ENCODE results near the gene ARHGEF38. TPM values are rescaled to one million over a fixed set of nuclear protein-coding genes. Genes with fewer than 3 reads are reported as not detected.
A peak's percentile ranks its signal among the peaks of the same experiment; 100 is the strongest.

ARHGEF38 gene
- polyA plus RNA-seq, 4 donors, result 0.54 to 18.6 (median 2.8) TPM

- Histone ChIP-seq H3K36me3 (ENCODE audit: control insufficient read depth in 3 of 3, insufficient read depth in 2 of 3, low read depth in 1 of 3, low read length in 3 of 3) (peaks cover 0 to 7% (median under 1%) of the 10 kb centered on the region in 3 donors), H3K27ac (ENCODE audit: low read depth in 1 of 3, low read length in 2 of 3) (peak within 1 kb of the TSS; percentile 90 to 96 (median 94)), H3K27me3 (ENCODE audit: control insufficient read depth in 3 of 3, insufficient read depth in 3 of 3, low read length in 3 of 3) (no peaks in the 10 kb centered on the region), H3K4me3 (ENCODE audit: low read depth in 1 of 3, low read length in 3 of 3) (peak within 1 kb of the TSS; percentile 70 to 98 (median 85)), H3K4me1 (ENCODE audit: control insufficient read depth in 3 of 3, insufficient read depth in 2 of 3, low read depth in 1 of 3, low read length in 2 of 3) (peaks cover 3 to 12% (median 6%) of the 10 kb centered on the region in 3 donors), H3K9me3 (ENCODE audit: control insufficient read depth in 2 of 2, insufficient read depth in 1 of 2, low read depth in 1 of 2, low read length in 1 of 2) (no peaks in the 10 kb centered on the region)
- 0% methylated on average over 63 of the region's 63 CpGs for WGBS, 3 donors
- DNase-seq, result peak; percentile 95 to 97
- no peak for FAIRE-seq
These were observed 156.0 kb downstream of the ARHGEF38 start, which contains the start of the genes GSTCD and INTS12 for GRCh38 chr4:105708181-105709080. TSS of gene GSTCD (plus strand) at chr4:105708784. CDS start at chr4:105717614, 8,830 bp downstream. TSS of gene INTS12 (minus strand) at chr4:105708689. CDS start at chr4:105700005, 8,684 bp downstream.

GRCh38 chr4:105709081-105709450 is 156.6 kb downstream of the ARHGEF38 start:
- Histone ChIP-seq H3K27me3 (ENCODE audit: control insufficient read depth in 3 of 3, insufficient read depth in 3 of 3, low read length in 3 of 3) (no peaks in the 10 kb centered on the region), H3K9me3 (ENCODE audit: control insufficient read depth in 2 of 2, insufficient read depth in 1 of 2, low read depth in 1 of 2, low read length in 1 of 2) (no peaks in the 10 kb centered on the region), H3K36me3 (ENCODE audit: control insufficient read depth in 3 of 3, insufficient read depth in 2 of 3, low read depth in 1 of 3, low read length in 3 of 3) (peaks cover 0 to 3% (median 0%) of the 10 kb centered on the region in 3 donors), H3K27ac (ENCODE audit: low read depth in 1 of 3, low read length in 2 of 3) (peak overlapping the region; percentile 90 to 96 (median 94)), H3K4me3 (ENCODE audit: low read depth in 1 of 3, low read length in 3 of 3) (peak overlapping the region; percentile 70 to 98 (median 85)), H3K4me1 (ENCODE audit: control insufficient read depth in 3 of 3, insufficient read depth in 2 of 3, low read depth in 1 of 3, low read length in 2 of 3) (peaks cover 0 to 12% (median 6%) of the 10 kb centered on the region in 3 donors)
- WGBS, 3 donors, result 0% methylated on average over 9 to 11 of the region's 11 CpGs
- DNase-seq (peak; percentile 20 to 74), FAIRE-seq (no peak)

GRCh38 chr4:105710012-105710600 is 157.7 kb downstream of the ARHGEF38 start:
- Histone ChIP-seq H3K9me3 (ENCODE audit: control insufficient read depth in 2 of 2, insufficient read depth in 1 of 2, low read depth in 1 of 2, low read length in 1 of 2) (no peaks in the 10 kb centered on the region), H3K36me3 (ENCODE audit: control insufficient read depth in 3 of 3, insufficient read depth in 2 of 3, low read depth in 1 of 3, low read length in 3 of 3) (no peaks in the 10 kb centered on the region), H3K4me3 (ENCODE audit: low read depth in 1 of 3, low read length in 3 of 3) (no peak overlapping the region), H3K4me1 (ENCODE audit: control insufficient read depth in 3 of 3, insufficient read depth in 2 of 3, low read depth in 1 of 3, low read length in 2 of 3) (peaks cover 0 to 12% (median 6%) of the 10 kb centered on the region in 3 donors), H3K27ac (ENCODE audit: low read depth in 1 of 3, low read length in 2 of 3) (no peak overlapping the region), H3K27me3 (ENCODE audit: control insufficient read depth in 3 of 3, insufficient read depth in 3 of 3, low read length in 3 of 3) (no peaks in the 10 kb centered on the region)
- 58 to 77% (median 69%) methylated on average over 15 to 16 of the region's 16 CpGs for WGBS, 3 donors
- no peak for DNase-seq
- FAIRE-seq, result no peak

- Histone ChIP-seq H3K4me1 (ENCODE audit: control insufficient read depth in 3 of 3, insufficient read depth in 2 of 3, low read depth in 1 of 3, low read length in 2 of 3) (peaks cover 0 to 12% (median 6%) of the 10 kb centered on the region in 3 donors), H3K36me3 (ENCODE audit: control insufficient read depth in 3 of 3, insufficient read depth in 2 of 3, low read depth in 1 of 3, low read length in 3 of 3) (no peaks in the 10 kb centered on the region), H3K9me3 (ENCODE audit: control insufficient read depth in 2 of 2, insufficient read depth in 1 of 2, low read depth in 1 of 2, low read length in 1 of 2) (no peaks in the 10 kb centered on the region), H3K4me3 (ENCODE audit: low read depth in 1 of 3, low read length in 3 of 3) (no peak overlapping the region), H3K27ac (ENCODE audit: low read depth in 1 of 3, low read length in 2 of 3) (no peak overlapping the region), H3K27me3 (ENCODE audit: control insufficient read depth in 3 of 3, insufficient read depth in 3 of 3, low read length in 3 of 3) (no peaks in the 10 kb centered on the region)
- FAIRE-seq (no peak), DNase-seq (no peak)
- 72 to 74% (median 72%) methylated on average over 6 of the region's 6 CpGs for WGBS, 3 donors
These were observed 158.3 kb downstream of the ARHGEF38 start for GRCh38 chr4:105710678-105711077.

DNA sequence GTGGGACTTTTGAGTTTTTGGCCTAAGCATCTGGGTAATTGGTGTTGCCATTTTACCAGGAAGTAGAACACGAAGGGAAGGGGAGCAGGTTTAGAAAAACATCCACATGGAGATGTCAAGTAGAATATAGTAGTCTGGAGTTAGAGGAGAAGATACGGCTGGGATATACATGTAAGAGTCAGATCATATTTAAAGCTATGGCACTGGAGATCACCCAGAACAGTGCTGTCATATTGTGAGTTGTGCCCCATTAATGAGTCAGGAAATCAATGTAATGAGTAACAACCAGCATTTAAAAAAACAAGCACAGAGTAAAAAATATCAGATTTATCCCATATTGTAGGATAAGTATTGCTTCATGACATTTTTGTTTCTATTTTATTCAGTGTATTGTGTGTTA is 160.3 kb downstream of the ARHGEF38 start:
- FAIRE-seq (no peak), DNase-seq (no peak)
- Histone ChIP-seq H3K4me1 (ENCODE audit: control insufficient read depth in 3 of 3, insufficient read depth in 2 of 3, low read depth in 1 of 3, low read length in 2 of 3) (peaks cover 0 to 5% (median under 1%) of the 10 kb centered on the region in 3 donors), H3K4me3 (ENCODE audit: low read depth in 1 of 3, low read length in 3 of 3) (no peak overlapping the region), H3K36me3 (ENCODE audit: control insufficient read depth in 3 of 3, insufficient read depth in 2 of 3, low read depth in 1 of 3, low read length in 3 of 3) (no peaks in the 10 kb centered on the region), H3K27me3 (ENCODE audit: control insufficient read depth in 3 of 3, insufficient read depth in 3 of 3, low read length in 3 of 3) (no peaks in the 10 kb centered on the region), H3K27ac (ENCODE audit: low read depth in 1 of 3, low read length in 2 of 3) (no peak overlapping the region), H3K9me3 (ENCODE audit: control insufficient read depth in 2 of 2, insufficient read depth in 1 of 2, low read depth in 1 of 2, low read length in 1 of 2) (no peaks in the 10 kb centered on the region)
- 84 to 89% (median 88%) methylated on average over 2 of the region's 2 CpGs for WGBS, 3 donors

DNA sequence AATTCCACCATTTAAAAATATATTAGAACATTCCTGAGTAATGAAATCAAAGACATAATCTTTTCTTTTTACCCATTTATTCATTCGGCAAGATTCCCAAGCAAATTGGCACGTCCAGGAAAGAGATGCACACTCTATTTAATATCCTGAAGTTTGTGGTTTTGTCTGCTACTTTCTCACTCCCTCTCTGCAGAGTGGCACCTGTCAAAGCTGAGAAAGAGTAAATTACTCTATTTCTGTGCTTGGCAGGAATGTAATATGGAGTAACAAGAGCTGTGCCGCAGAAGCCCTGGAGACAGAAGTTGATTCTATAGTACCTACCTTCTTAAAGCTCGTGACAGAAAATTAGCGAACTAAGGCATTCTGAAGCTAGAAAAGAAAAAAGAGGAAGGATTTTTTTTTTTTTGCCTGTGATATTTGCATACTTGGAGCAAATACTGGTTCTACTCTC is 161.7 kb downstream of the ARHGEF38 start:
- H3K9me3 ChIP-seq (ENCODE audit: control insufficient read depth in 2 of 2, insufficient read depth in 1 of 2, low read depth in 1 of 2, low read length in 1 of 2), result no peaks in the 10 kb centered on the region
- peaks cover 0 to 2% (median 1%) of the 10 kb centered on the region in 3 donors for H3K36me3 ChIP-seq (ENCODE audit: control insufficient read depth in 3 of 3, insufficient read depth in 2 of 3, low read depth in 1 of 3, low read length in 3 of 3)
- H3K4me1 ChIP-seq (ENCODE audit: control insufficient read depth in 3 of 3, insufficient read depth in 2 of 3, low read depth in 1 of 3, low read length in 2 of 3), result peaks cover 0 to 11% (median 0%) of the 10 kb centered on the region in 3 donors
- no peak for DNase-seq
- no peak for FAIRE-seq
- H3K27me3 ChIP-seq (ENCODE audit: control insufficient read depth in 3 of 3, insufficient read depth in 3 of 3, low read length in 3 of 3), result no peaks in the 10 kb centered on the region
- no peak overlapping the region for H3K27ac ChIP-seq (ENCODE audit: low read depth in 1 of 3, low read length in 2 of 3)
- WGBS, 3 donors, result 67 to 88% (median 72%) methylated on average over 5 of the region's 5 CpGs
- H3K4me3 ChIP-seq (ENCODE audit: low read depth in 1 of 3, low read length in 3 of 3), result no peak overlapping the region

- no peaks in the 10 kb centered on the region for H3K9me3 ChIP-seq (ENCODE audit: control insufficient read depth in 2 of 2, insufficient read depth in 1 of 2, low read depth in 1 of 2, low read length in 1 of 2)
- H3K4me1 ChIP-seq (ENCODE audit: control insufficient read depth in 3 of 3, insufficient read depth in 2 of 3, low read depth in 1 of 3, low read length in 2 of 3), result peaks cover 0 to 11% (median 0%) of the 10 kb centered on the region in 3 donors
- FAIRE-seq, result no peak
- no peak for DNase-seq
- H3K27ac ChIP-seq (ENCODE audit: low read depth in 1 of 3, low read length in 2 of 3), result no peak overlapping the region
- WGBS, 3 donors, result 77 to 90% (median 86%) methylated on average over 1 of the region's 1 CpG
- peaks cover 0 to 2% (median 2%) of the 10 kb centered on the region in 3 donors for H3K36me3 ChIP-seq (ENCODE audit: control insufficient read depth in 3 of 3, insufficient read depth in 2 of 3, low read depth in 1 of 3, low read length in 3 of 3)
- no peak overlapping the region for H3K4me3 ChIP-seq (ENCODE audit: low read depth in 1 of 3, low read length in 3 of 3)
- no peaks in the 10 kb centered on the region for H3K27me3 ChIP-seq (ENCODE audit: control insufficient read depth in 3 of 3, insufficient read depth in 3 of 3, low read length in 3 of 3)
These were observed 162.5 kb downstream of the ARHGEF38 start for GRCh38 chr4:105714932-105715331.

DNA sequence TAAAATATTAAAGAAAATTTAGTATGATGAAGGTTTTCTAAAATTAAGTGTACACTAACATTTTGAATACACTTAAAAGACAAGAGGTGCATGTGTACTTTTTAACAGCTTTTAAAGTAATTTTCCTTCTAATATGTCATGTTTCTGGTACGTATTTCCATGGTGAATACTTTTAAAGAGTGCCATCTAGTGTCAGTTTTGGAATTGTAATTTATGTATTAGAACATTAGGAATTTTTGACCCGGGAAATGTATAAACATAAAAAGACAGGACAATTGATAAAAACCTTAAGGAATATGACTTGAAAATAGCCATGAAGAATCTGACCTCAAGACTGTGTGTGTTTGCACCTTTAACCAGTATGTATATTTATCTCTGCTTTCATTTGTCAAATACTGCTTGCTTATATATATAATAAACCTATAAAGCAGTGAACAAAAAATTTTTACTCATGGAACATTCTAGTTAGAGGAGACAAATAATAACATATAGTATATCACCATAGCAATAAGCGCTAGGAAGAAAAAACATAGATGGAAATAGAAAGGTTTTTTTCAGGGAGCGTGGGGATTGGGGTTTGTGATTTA is 163.4 kb downstream of the ARHGEF38 start:
- Histone ChIP-seq H3K4me1 (ENCODE audit: control insufficient read depth in 3 of 3, insufficient read depth in 2 of 3, low read depth in 1 of 3, low read length in 2 of 3) (peaks cover 0 to 11% (median 0%) of the 10 kb centered on the region in 3 donors), H3K27me3 (ENCODE audit: control insufficient read depth in 3 of 3, insufficient read depth in 3 of 3, low read length in 3 of 3) (no peaks in the 10 kb centered on the region), H3K9me3 (ENCODE audit: control insufficient read depth in 2 of 2, insufficient read depth in 1 of 2, low read depth in 1 of 2, low read length in 1 of 2) (no peaks in the 10 kb centered on the region), H3K27ac (ENCODE audit: low read depth in 1 of 3, low read length in 2 of 3) (no peak overlapping the region), H3K36me3 (ENCODE audit: control insufficient read depth in 3 of 3, insufficient read depth in 2 of 3, low read depth in 1 of 3, low read length in 3 of 3) (peaks cover 0 to 2% (median 2%) of the 10 kb centered on the region in 3 donors), H3K4me3 (ENCODE audit: low read depth in 1 of 3, low read length in 3 of 3) (no peak overlapping the region)
- WGBS, 3 donors, result 48 to 49% (median 49%) methylated on average over 4 of the region's 4 CpGs
- DNase-seq (peak; percentile 43 to 52), FAIRE-seq (no peak)

All from small intestine (tissue), 7 donors.